ENCODE data around the gene KCNJ10.

- TF ChIP-seq CTCF (IDR thresholded peaks at IDR 0.05) = no peak
- no peak for TF ChIP-seq POLR2A (IDR thresholded peaks at IDR 0.05)
These were observed 29.5 kb downstream of the KCNJ10 start for GRCh38 chr1:160040476-160040875.

All from right lobe of liver (tissue), 4 donors.